ENCODE data around the gene ASTN2.

ASTN2 gene

GRCh38 chr9:116435706-116436105 is 979.2 kb downstream of the ASTN2 start:
- no peak for DNase-seq

DNA sequence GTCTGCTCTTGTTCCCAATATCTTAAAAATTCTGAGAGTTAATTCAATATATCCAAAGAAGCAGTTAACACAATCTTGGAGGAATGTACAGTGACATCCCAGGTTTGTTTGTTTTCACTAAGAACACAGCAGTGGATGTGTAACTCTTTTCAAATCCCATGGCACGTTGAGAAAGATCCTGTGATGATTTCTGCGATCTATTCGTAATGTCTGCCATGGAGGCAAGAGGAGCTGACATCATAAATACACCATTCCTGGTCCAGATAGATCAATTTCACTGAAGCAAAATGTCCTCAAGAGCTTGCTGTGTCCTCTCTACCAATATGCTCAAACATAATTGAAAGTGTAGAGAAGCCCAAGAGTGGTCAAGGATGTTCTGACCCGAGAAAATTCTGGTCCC is 980.5 kb downstream of the ASTN2 start:
- DNase-seq = no peak

GRCh38 chr9:116432051-116432450 is 982.8 kb downstream of the ASTN2 start:
- DNase-seq = no peak

GRCh38 chr9:116430849-116431248 is 984.0 kb downstream of the ASTN2 start:
- no peak for DNase-seq

GRCh38 chr9:116425244-116425643 is 989.6 kb downstream of the ASTN2 start:
- DNase-seq = no peak

DNA sequence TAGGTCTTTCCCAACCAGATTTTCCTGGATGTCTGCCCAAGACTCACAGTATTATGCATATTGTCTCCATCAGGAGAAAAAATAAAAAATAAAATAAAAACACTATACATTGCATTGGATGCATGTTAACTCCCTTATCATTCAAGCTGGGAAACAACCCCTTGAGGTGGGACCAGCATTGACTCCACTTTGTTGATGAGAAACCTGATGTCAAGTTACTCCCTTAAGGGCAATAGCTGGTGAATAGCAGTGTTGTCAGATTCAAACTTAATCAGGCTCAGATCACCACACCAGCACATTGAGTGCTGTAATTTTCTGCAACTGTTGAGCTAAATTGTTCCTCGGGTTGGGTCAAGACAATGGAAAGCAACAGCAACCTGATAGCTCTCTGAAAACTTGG is 991.7 kb downstream of the ASTN2 start:
- DNase-seq = no peak

DNA sequence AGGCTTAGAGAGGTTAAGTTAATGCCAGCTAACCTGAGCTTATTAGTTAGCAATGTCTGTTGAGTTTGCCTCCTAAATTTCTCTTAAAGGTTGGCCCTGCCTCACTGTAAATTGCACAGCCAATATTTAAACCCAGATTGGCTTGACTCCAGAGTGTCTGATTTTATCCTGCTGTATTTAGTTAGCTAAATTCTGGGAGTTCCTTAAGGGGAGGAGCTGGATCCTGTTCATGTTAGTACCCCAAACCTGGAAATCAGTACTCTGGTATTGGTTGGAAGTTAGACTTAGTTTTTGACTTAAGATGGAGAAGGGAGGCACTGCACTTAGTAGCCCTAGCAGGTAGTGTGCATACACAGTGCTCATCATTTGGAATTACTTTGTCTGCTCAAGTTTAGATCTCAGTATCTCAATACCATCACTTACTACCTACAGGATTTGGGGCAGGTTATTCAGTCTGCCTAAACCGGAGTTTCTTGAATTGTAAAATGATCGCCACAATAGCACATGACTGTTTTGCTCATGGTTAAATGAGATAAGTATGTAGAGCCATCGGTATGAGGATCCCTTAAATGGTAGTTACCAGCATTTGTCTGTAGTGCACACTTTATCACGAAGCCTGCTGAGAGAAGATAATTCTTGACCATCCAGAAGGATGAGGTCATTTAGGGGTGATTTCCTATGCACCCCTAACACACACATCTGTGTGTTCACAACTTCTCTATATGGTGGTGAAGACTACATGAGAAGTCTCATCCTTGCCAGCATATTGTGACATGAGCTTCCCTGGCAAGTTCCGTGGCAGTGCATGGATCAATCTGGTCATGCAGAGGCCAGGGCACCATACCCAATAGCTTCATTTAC is 992.5 kb downstream of the ASTN2 start:
- no peak for DNase-seq

DNA sequence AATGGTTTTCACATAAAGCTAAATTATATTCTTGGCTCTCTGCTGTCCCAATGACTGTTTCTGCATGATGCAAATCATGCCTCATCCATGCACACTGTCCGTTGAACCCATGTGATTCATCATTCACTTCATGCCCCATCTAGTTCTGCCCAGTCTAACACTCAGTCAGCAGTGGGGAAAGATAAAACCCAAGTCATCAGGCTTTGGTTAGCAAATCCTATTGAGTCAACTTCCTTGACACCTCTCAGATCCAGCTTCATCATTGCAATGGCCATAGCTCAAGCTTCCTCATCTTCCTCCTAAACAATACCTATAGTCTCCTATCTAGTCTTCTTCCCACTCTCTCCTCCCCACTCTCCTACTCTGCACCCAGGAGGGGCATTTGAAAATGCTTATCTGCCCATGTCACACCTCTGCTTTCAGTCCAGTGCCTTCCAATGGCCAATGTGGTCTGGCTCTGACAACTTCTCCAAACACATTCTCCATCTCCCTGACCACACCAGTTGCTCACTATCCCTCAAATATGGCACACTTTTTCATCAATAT is 993.8 kb downstream of the ASTN2 start:
- no peak for DNase-seq

GRCh38 chr9:116419181-116419580 is 995.7 kb downstream of the ASTN2 start:
- DNase-seq = no peak

GRCh38 chr9:116417464-116417863 is 997.4 kb downstream of the ASTN2 start:
- no peak for DNase-seq

GRCh38 chr9:116416421-116416820 is 998.4 kb downstream of the ASTN2 start:
- DNase-seq = no peak

DNA sequence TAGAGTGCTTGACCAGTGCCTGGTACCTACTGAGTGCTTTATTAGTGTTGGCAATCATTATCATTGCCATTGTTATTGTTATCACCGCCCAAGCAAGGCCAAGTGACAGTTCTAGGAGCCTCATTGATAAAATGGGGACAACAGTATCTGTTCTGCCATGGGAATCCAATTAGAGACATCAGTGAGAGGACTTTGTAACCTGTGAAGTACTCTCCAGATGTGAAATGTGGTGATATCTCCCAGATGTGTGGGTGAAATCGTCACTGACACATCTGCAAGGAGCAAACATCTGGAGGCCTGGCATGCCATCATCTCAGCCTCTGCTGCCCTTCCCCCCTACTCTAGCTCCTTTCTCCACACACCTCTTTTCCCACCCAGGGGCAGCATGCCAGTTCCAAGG is 1000.5 kb downstream of the ASTN2 start:
- DNase-seq = no peak

GRCh38 chr9:116411506-116411905 is 1003.4 kb downstream of the ASTN2 start:
- no peak for DNase-seq

GRCh38 chr9:116409638-116410037 is 1005.2 kb downstream of the ASTN2 start:
- no peak for DNase-seq

- DNase-seq = no peak
These were observed 1005.7 kb downstream of the ASTN2 start for GRCh38 chr9:116409129-116409528.

GRCh38 chr9:116406469-116406868 is 1008.4 kb downstream of the ASTN2 start:
- no peak for DNase-seq

DNA sequence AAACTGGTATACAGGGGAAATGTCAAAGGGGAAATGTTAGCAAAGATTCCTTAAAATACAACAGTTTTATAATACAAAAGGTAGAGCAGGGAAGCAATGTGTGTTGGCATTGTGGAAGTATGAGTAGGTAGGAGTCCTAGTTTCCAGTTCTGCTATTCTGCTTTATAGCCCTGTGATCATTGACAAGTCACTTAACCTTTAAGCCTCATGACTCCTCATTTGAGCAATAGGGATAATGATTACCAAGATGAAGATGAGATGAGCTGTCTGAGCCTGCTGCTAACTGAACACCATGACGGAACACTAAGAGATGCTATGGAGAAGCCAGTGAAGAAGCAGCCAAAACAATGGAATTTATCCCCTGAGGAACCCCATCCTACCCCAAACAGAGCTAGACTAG is 1009.5 kb downstream of the ASTN2 start:
- no peak for DNase-seq

DNA sequence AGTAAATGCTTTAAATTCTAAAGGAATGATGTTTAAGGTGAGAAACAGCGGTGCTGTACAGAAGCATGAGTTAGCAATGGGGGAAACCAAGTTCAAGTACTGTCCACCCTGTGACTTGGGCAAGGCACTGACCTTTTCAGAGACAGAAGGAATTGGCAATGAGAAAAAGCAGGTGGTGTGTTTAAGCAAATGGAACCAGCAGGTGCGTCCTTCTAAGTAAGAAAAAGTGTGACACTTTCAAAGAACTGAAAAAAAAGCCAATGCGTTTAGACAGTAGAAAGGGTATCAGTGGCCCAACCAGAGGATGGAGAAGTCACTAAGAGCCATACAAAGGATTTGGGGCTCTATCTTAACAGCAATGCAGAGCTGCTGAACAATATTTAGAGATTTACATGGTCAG is 1010.6 kb downstream of the ASTN2 start:
- no peak for DNase-seq

GRCh38 chr9:116403171-116403570 is 1011.7 kb downstream of the ASTN2 start:
- DNase-seq = no peak

- DNase-seq = no peak
These were observed 1019.2 kb downstream of the ASTN2 start for GRCh38 chr9:116395699-116396037.

DNA sequence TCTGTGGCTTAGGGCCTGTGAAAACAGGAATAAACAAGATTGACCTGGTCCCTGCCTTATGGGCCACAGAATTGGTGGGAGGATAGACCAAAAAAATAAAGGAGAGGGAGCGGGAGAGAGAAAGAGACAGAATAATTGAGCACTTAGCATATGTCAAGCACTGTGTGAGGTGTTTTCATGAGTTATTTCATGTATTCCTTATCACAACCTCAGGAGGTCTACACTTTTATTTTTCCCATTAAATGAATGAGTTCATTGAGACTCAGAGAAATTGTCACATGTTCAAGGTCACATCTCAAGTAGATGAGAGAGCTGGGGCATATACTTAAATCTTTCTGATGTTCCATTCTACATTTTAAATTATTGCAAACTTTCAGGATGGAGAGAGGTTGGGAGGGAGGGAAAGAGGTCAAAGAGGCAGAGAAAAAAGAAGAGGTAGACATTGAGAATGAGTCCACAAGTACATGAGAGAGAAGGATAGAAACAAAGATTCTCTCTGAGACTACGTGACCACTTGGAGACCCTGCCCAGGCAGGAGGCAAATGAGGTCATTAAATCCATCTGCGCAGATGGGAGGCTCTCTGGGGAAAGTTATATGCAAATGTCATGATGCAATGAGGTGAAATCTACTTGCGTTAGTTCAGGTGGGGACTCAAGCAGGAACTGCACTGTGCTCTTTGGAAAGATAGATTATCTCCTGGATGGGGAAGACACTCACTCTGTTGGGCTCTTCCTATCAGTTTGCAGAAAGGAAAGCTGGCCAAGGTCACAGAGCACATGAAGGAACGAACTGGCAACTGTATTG is 1019.8 kb downstream of the ASTN2 start:
- DNase-seq = no peak

DNA sequence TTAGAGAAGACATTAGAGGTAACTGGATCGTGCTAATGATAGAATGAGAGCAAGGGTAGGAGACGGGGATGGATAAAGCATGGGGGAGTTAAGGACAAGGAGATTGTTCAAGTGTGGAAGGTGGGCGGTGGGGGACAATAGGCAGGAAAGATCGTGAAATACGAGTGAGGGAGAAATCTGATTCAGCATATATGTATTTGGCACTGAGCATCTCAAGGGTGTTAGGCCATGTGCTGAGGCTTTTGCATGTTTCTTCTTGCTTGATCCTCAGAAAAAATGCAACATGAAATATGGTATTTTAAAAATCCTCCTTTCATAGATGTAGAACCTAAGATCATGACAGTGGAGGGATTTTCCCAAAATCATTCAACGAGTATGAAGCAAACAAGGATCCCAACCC is 1020.8 kb downstream of the ASTN2 start:
- DNase-seq = no peak

GRCh38 chr9:116393198-116393597 is 1021.7 kb downstream of the ASTN2 start:
- DNase-seq = no peak

DNA sequence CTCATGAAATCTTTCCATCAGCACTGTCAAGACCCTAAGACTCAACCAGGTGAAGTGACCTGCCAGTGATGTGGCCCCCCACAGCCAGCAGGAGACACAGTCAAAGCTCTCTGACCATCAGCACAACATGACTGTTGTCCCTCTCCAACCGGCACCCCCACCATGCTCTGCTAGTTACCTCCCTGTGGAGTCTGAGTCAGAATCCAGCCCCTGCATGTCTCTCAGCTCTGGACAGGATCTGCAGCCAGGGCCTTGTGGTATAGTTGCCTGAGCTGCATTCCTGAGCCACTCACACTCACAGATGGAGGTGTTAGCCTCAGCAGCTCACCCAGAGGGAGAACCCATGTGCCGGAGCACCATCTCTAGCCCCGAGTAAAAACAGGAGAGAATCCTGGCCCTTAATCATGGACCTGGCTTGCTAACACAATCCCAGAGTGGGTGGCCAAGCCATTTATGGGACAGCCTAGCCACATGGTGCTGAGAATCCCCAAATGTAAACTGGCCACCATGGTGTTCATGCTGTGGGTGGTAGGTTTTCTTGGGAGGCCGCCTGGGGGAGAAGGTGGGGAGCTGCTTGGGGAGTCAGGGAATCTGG is 1023.5 kb downstream of the ASTN2 start:
- DNase-seq = no peak

Data from effector CD8-positive, alpha-beta T cell (primary cell).